ENCODE measurements around the gene SGSM1. TPM values are rescaled to one million over a fixed set of nuclear protein-coding genes. Genes with fewer than 3 reads are reported as not detected.

Gene SGSM1
- total RNA-seq, 1 experiment from 2014 or later: 4.3 TPM

- H2BK5ac ChIP-seq (ENCODE audit: insufficient read length, low read length): no peak overlapping the region
- no CpG with 5 or more reads among the region's 14 CpGs for WGBS (ENCODE audit: extremely low coverage, insufficient read length, low lambda C conversion rate)
- no peaks in the 10 kb centered on the region for H3K79me2 ChIP-seq (ENCODE audit: insufficient read depth, low read length)
- H3K4me2 ChIP-seq (ENCODE audit: insufficient read depth, insufficient read length, low read length): no peak overlapping the region
- Mint-ChIP-seq H3K4me1 (peaks cover 3% of the 10 kb centered on the region in 2 experiments; a peak in 1 of 4 replicates), H3K4me3 (no peak overlapping the region), H3K36me3 (ENCODE audit: insufficient read depth in 1 of 3, low read depth in 3 of 3) (peaks cover 0 to 3% (median 2%) of the 10 kb centered on the region in 3 experiments; a peak in 3 of 7 replicates), H3K9me3 (no peaks in the 10 kb centered on the region), H3K27ac (no peak overlapping the region), H3K27me3 (ENCODE audit: low read depth) (no peaks in the 10 kb centered on the region)
- H3K23ac ChIP-seq (ENCODE audit: insufficient read length, low read depth, low read length): no peak overlapping the region
- no peak overlapping the region for H4K91ac ChIP-seq (ENCODE audit: insufficient read length, low read depth, low read length)
- H3K79me1 ChIP-seq (ENCODE audit: insufficient read depth, low read depth, low read length, poor library complexity, severe bottlenecking): no peaks in the 10 kb centered on the region
- H3K14ac ChIP-seq (ENCODE audit: insufficient read depth, low read length): no peak overlapping the region; the same call in 1 of the 2 replicates
- H3K9me3 ChIP-seq (ENCODE audit: control insufficient read depth, low read depth, low read length): no peaks in the 10 kb centered on the region
- no peaks in the 10 kb centered on the region for H3K4me1 ChIP-seq (ENCODE audit: insufficient read depth, low read length)
- no peak overlapping the region for H2AK5ac ChIP-seq (ENCODE audit: insufficient read length, low read length)
- H3K23me2 ChIP-seq (ENCODE audit: insufficient read length, low read depth, low read length, poor library complexity, severe bottlenecking): no peaks in the 10 kb centered on the region
- H2BK15ac ChIP-seq (ENCODE audit: low read depth, low read length): no peak overlapping the region
- no peak overlapping the region for H4K8ac ChIP-seq (replicated peaks; ENCODE audit: insufficient read length, low read depth, low read length)
- no peak for TF ChIP-seq CTCF (conservative IDR thresholded peaks at IDR 0.05)
- DNase-seq: no peak
- H2BK120ac ChIP-seq (ENCODE audit: low read depth, low read length, poor library complexity, severe bottlenecking): no peak overlapping the region
- no peaks in the 10 kb centered on the region for H3K27me3 ChIP-seq (ENCODE audit: insufficient read depth, low read length)
- H2BK12ac ChIP-seq (ENCODE audit: insufficient read length, low read depth, low read length): no peak overlapping the region
- H2AFZ ChIP-seq (ENCODE audit: low read length): no peak overlapping the region
- H3K9ac ChIP-seq (ENCODE audit: extremely low read depth, insufficient read length, low read length): no peak overlapping the region
- H3K4ac ChIP-seq (ENCODE audit: low read depth, low read length): no peak overlapping the region
- H3K27ac ChIP-seq (ENCODE audit: insufficient read length, low read depth, low read length): no peak overlapping the region
- no peak overlapping the region for H4K5ac ChIP-seq (ENCODE audit: insufficient read length, low read depth, low read length)
- no peaks in the 10 kb centered on the region for H4K20me1 ChIP-seq (ENCODE audit: control insufficient read depth, insufficient read depth, insufficient read length)
- H3K56ac ChIP-seq (ENCODE audit: insufficient read length, low read depth, low read length): no peak overlapping the region
- no peak overlapping the region for H3T11ph ChIP-seq (ENCODE audit: low read length)
- no peak overlapping the region for H2BK20ac ChIP-seq (ENCODE audit: low read depth, low read length, poor library complexity, severe bottlenecking)
- H3K18ac ChIP-seq (ENCODE audit: insufficient read length, low read depth, low read length): no peak overlapping the region
Observed at GRCh38 chr22:24847490-24847889, 41.5 kb downstream of the SGSM1 start.
